ENCODE results near the gene PAQR9. TPM values are rescaled to one million over a fixed set of nuclear protein-coding genes. Genes with fewer than 3 reads are reported as not detected.

The PAQR9 gene
- total and polyA plus RNA-seq, 9 of the 15 experiments (the other 6 are each of a cell fraction or from before 2014, with no cell fraction given), result 0.04 to 0.58 (median 0.22) TPM

DNA sequence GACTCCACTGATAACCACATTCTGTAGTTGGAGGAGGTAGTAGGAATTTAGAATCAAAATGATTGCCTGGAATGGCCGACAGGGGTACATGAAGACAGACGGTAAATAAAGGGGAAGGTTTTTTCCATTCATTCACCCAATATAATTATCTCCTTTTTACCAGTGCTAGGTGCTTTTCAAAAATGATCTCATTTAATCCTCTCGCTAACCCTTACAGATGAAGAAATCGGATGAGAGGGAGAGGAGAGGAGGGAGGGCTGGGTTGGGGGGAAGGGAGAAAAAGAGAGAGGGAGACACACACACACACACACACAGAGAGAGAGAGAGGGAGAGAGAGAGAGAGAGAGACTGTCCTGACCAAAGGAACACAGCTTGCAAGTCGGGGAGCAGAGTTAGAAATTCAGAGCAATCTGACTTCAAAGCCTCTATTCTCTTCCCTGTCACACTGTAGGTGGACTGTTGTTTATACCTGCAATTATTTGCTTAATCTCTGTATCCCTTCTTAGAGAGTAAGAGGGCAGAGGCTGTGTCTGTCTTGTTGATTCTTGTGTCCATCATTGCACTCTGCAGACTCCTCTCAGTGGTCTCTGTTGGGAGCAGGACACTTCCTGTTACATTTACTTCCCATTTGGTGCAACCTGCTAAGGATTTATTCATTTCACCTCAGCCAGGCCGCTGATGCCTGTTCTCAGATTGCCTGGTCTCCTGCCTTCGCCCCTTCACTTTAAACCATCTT, 18.7 kb upstream of the PAQR9 start:
- Histone ChIP-seq H3K9me3 (replicated peaks; ENCODE audit: control insufficient read depth, insufficient read depth, low read depth, low read length) (no peaks in the 10 kb centered on the region), H3K4me1 (replicated peaks in 1 of 2; ENCODE audit: control insufficient read depth in 2 of 2, insufficient read depth in 2 of 2, low read length in 2 of 2) (peaks cover 0 to 33% of the 10 kb centered on the region in 2 experiments; a peak in 3 of 5 replicates), H3K27me3 (ENCODE audit: control insufficient read depth in 2 of 2, insufficient read depth in 2 of 2, low read length in 2 of 2) (no peaks in the 10 kb centered on the region), H3K79me2 (ENCODE audit: control insufficient read depth, insufficient read depth, low read length) (no peaks in the 10 kb centered on the region), H4K20me1 (replicated peaks; ENCODE audit: control insufficient read depth, insufficient read depth, low read length) (no peaks in the 10 kb centered on the region), H3K36me3 (ENCODE audit: control insufficient read depth, insufficient read depth, low read length) (no peaks in the 10 kb centered on the region), H3K27ac (ENCODE audit: extremely low read depth, low read depth, low read length) (no peak overlapping the region), H3K4me2 (ENCODE audit: insufficient read depth, low read length) (peak overlapping the region; percentile 22), H3K4me3 (no peak overlapping the region), H3K9ac (ENCODE audit: insufficient read depth in 1 of 2, low read depth in 2 of 2, low read length in 2 of 2) (no peak overlapping the region), H2AFZ (ENCODE audit: low read depth, low read length) (peak overlapping the region; percentile 89), H3K9me1 (ENCODE audit: control insufficient read depth, insufficient read depth, low read length) (no peaks in the 10 kb centered on the region)
- BruUV-seq (replicated peaks), result no TSS peak
- ChIA-PET POLR2A (interaction anchor here (0.8 to 1.6 kb wide), 3 partner anchors 9 to 19 kb away, joined by 3 to 12 read pairs (median 4); partner anchors contain the start of gene U2SURP), CTCF (ENCODE audit: low intra/inter-chr PET ratio) (no interaction called here)
- ATAC-seq, result peak; percentile 54
- in situ Hi-C loops (cut with MboI) (loop anchor here (5.0 kb wide), 1 partner anchor 50 kb away; no protein-coding TSS in a partner anchor), intact Hi-C loops (cut with micrococcal nuclease) (no loop called here)
- peak in 1 of 4 experiments; percentile 22 for DNase-seq (ENCODE audit: extremely low read depth in 1 of 4, low spot score in 3 of 4)
- 29% methylated on average over 7 of the region's 7 CpGs for WGBS (ENCODE audit: insufficient coverage, low coverage, missing lambda C conversion rate)
- peak; percentile 37 for FAIRE-seq
- peak; percentile 28; the same call in 1 of the 2 replicates for TF ChIP-seq MTA2 (IDR thresholded peaks at IDR 0.05; ENCODE audit: low read depth)
- TF ChIP-seq FOXK2 (conservative IDR thresholded peaks at IDR 0.05 in 1 of 2, IDR thresholded peaks at IDR 0.05 in 1 of 2; ENCODE audit: low read depth in 2 of 2), result peak in 1 of 2 experiments; percentile 29; a peak in 1 of 4 replicates
- TF ChIP-seq LEF1 (IDR thresholded peaks at IDR 0.05), result peak; percentile 55; the same call in 1 of the 2 replicates
- TF ChIP-seq BRD4 (IDR thresholded peaks at IDR 0.05), result no peak
- 0 out of 2 replicates have a peak, but pooled peaks have one; percentile 11 for TF ChIP-seq NFIC (IDR thresholded peaks at IDR 0.05)
- TF ChIP-seq SMARCA4 (IDR thresholded peaks at IDR 0.05), result peak; percentile 25; the same call in 1 of the 2 replicates
- TF ChIP-seq, protein P1, sequence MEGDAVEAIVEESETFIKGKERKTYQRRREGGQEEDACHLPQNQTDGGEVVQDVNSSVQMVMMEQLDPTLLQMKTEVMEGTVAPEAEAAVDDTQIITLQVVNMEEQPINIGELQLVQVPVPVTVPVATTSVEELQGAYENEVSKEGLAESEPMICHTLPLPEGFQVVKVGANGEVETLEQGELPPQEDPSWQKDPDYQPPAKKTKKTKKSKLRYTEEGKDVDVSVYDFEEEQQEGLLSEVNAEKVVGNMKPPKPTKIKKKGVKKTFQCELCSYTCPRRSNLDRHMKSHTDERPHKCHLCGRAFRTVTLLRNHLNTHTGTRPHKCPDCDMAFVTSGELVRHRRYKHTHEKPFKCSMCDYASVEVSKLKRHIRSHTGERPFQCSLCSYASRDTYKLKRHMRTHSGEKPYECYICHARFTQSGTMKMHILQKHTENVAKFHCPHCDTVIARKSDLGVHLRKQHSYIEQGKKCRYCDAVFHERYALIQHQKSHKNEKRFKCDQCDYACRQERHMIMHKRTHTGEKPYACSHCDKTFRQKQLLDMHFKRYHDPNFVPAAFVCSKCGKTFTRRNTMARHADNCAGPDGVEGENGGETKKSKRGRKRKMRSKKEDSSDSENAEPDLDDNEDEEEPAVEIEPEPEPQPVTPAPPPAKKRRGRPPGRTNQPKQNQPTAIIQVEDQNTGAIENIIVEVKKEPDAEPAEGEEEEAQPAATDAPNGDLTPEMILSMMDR (IDR thresholded peaks at IDR 0.05 in 2 of 3, conservative IDR thresholded peaks at IDR 0.05 in 1 of 3; ENCODE audit: insufficient read depth in 2 of 3, low read depth in 1 of 3, low read length in 3 of 3), result peak in 1 of 3 experiments; percentile 23; a peak in 1 of 6 replicates
- peak; percentile 26; the same call in 1 of the 2 replicates for TF ChIP-seq SPI1 (IDR thresholded peaks at IDR 0.05; ENCODE audit: borderline replicate concordance, low read depth, low read length)
- TF ChIP-seq BCOR (IDR thresholded peaks at IDR 0.05), result 0 out of 2 replicates have a peak, but pooled peaks have one; percentile 30
- TF ChIP-seq, protein P2, sequence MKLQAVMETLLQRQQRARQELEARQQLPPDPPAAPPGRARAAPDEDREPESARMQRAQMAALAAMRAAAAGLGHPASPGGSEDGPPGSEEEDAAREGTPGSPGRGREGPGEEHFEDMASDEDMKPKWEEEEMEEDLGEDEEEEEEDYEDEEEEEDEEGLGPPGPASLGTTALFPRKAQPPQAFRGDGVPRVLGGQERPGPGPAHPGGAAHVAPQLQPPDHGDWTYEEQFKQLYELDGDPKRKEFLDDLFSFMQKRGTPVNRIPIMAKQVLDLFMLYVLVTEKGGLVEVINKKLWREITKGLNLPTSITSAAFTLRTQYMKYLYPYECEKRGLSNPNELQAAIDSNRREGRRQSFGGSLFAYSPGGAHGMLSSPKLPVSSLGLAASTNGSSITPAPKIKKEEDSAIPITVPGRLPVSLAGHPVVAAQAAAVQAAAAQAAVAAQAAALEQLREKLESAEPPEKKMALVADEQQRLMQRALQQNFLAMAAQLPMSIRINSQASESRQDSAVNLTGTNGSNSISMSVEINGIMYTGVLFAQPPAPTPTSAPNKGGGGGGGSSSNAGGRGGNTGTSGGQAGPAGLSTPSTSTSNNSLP (IDR thresholded peaks at IDR 0.05; ENCODE audit: borderline replicate concordance, low read depth, low read length), result peak; percentile 72
- peak; percentile 29 for TF ChIP-seq NCOR1 (IDR thresholded peaks at IDR 0.05)
- no peak for TF ChIP-seq CBX5 (IDR thresholded peaks at IDR 0.05; ENCODE audit: borderline replicate concordance, low read depth)
- peak; percentile 57 for TF ChIP-seq DPF2 (IDR thresholded peaks at IDR 0.05)
- 0 out of 4 replicates have a peak, but pooled peaks of 1 of the 2 experiments have one; percentile 30 for TF ChIP-seq TRIM24 (IDR thresholded peaks at IDR 0.05)
- TF ChIP-seq GATAD2A (IDR thresholded peaks at IDR 0.05), result peak; percentile 78
- 0 out of 2 replicates have a peak, but pooled peaks have one; percentile 13 for TF ChIP-seq EGR1 (conservative IDR thresholded peaks at IDR 0.05)
- 0 out of 2 replicates have a peak, but pooled peaks have one; percentile 9 for TF ChIP-seq TEAD4 (IDR thresholded peaks at IDR 0.05; ENCODE audit: low read length)
- TF ChIP-seq TEAD4 (CRISPR knock-in tag; IDR thresholded peaks at IDR 0.05; ENCODE audit: borderline replicate concordance), result no peak
- peak; percentile 47 for TF ChIP-seq NEUROD1 (IDR thresholded peaks at IDR 0.05; ENCODE audit: borderline replicate concordance, low read depth, low read length, partially characterized antibody)

Data from K562 (cell line).